Measurements from ENCODE around the gene INAFM2. TPM values are rescaled to one million over a fixed set of nuclear protein-coding genes. Genes with fewer than 3 reads are reported as not detected.

INAFM2 gene
- total RNA-seq, 2 experiments from 2014 or later, result 6.6 to 8.5 TPM

GRCh38 chr15:40301467-40302179 lies 21.9 kb upstream of the INAFM2 start:
- no peak for DNase-seq
- Mint-ChIP-seq H3K4me1 (peaks cover 26% of the 10 kb centered on the region), H3K9me3 (peaks cover 4% of the 10 kb centered on the region), H3K4me3 (no peak overlapping the region), H3K27ac (no peak overlapping the region), H3K36me3 (ENCODE audit: low read depth) (peaks cover 57% of the 10 kb centered on the region), H3K27me3 (no peaks in the 10 kb centered on the region)
- ChIA-PET POLR2A (no interaction called here), CTCF (interaction anchor here (1.0 to 3.0 kb wide), 3 partner anchors 13 to 42 kb away, joined by 3 to 9 read pairs (median 3); no protein-coding TSS in a partner anchor)

- H3K27ac Mint-ChIP-seq, result no peak overlapping the region
- CTCF ChIA-PET, result interaction anchor here (0.5 to 3.0 kb wide), 6 partner anchors 9 to 119 kb away, joined by 3 to 9 read pairs (median 4); no protein-coding TSS in a partner anchor
- DNase-seq, result no peak
- peaks cover 27% of the 10 kb centered on the region for H3K4me1 Mint-ChIP-seq
- POLR2A ChIA-PET, result no interaction called here
- H3K9me3 Mint-ChIP-seq, result peaks cover 4% of the 10 kb centered on the region
- H3K4me3 Mint-ChIP-seq, result no peak overlapping the region
- peaks cover 58% of the 10 kb centered on the region for H3K36me3 Mint-ChIP-seq (ENCODE audit: low read depth)
- H3K27me3 Mint-ChIP-seq, result no peaks in the 10 kb centered on the region
Observed at GRCh38 chr15:40302288-40302886, 21.1 kb upstream of the INAFM2 start.

GRCh38 chr15:40302981-40303380 lies 20.5 kb upstream of the INAFM2 start:
- CTCF ChIA-PET, result interaction anchor here (0.7 to 3.0 kb wide), 7 partner anchors 10 to 204 kb away, joined by 3 to 9 read pairs (median 3); no protein-coding TSS in a partner anchor
- DNase-seq, result no peak
- Mint-ChIP-seq H3K4me3 (no peak overlapping the region), H3K4me1 (peaks cover 27% of the 10 kb centered on the region), H3K9me3 (peaks cover 4% of the 10 kb centered on the region), H3K36me3 (ENCODE audit: low read depth) (peaks cover 55% of the 10 kb centered on the region), H3K27me3 (no peaks in the 10 kb centered on the region), H3K27ac (no peak overlapping the region)
- POLR2A ChIA-PET, result no interaction called here

GRCh38 chr15:40303576-40303975 lies 19.9 kb upstream of the INAFM2 start:
- Mint-ChIP-seq H3K4me1 (peaks cover 29% of the 10 kb centered on the region), H3K36me3 (ENCODE audit: low read depth) (peaks cover 55% of the 10 kb centered on the region), H3K4me3 (no peak overlapping the region), H3K27ac (no peak overlapping the region), H3K27me3 (no peaks in the 10 kb centered on the region), H3K9me3 (peaks cover 4% of the 10 kb centered on the region)
- CTCF ChIA-PET, result interaction anchor here (0.7 to 3.0 kb wide), 8 partner anchors 10 to 204 kb away, joined by 3 to 10 read pairs (median 3); no protein-coding TSS in a partner anchor
- no peak for DNase-seq
- POLR2A ChIA-PET, result no interaction called here

DNA sequence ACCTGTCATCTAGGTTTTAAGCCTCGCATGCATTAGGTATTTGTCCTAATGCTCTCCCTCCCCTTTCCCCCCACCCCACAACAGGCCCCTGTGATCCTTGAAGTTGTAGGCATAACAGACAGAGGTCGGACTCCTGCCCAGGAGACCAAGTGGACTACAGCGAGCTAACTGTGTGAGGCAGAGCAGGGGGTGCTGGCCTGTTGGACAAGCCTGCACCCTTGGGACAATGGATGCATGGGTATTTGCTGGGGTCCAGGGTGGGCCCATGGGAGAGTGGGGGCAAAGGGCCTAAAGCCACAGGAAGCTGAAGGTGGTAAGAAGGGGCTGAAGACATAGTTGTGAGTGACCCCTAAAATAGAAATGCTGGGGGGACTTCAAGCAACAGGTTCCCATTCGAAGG lies 18.2 kb upstream of the INAFM2 start:
- H3K4me3 Mint-ChIP-seq, result no peak overlapping the region
- H3K27me3 Mint-ChIP-seq, result no peaks in the 10 kb centered on the region
- peaks cover 41% of the 10 kb centered on the region for H3K36me3 Mint-ChIP-seq (ENCODE audit: low read depth)
- H3K4me1 Mint-ChIP-seq, result peaks cover 44% of the 10 kb centered on the region
- no peaks in the 10 kb centered on the region for H3K9me3 Mint-ChIP-seq
- ChIA-PET POLR2A (no interaction called here), CTCF (interaction anchor here (0.9 to 6.3 kb wide), 6 partner anchors 22 to 50 kb away, joined by 3 to 50 read pairs (median 7); partner anchors contain the start of gene ANKRD63)
- no peak for DNase-seq
- H3K27ac Mint-ChIP-seq, result no peak overlapping the region

GRCh38 chr15:40306371-40306770 lies 17.1 kb upstream of the INAFM2 start:
- Mint-ChIP-seq H3K9me3 (no peaks in the 10 kb centered on the region), H3K27me3 (peaks cover 2% of the 10 kb centered on the region), H3K27ac (peak overlapping the region; percentile 98), H3K4me1 (peaks cover 42% of the 10 kb centered on the region), H3K4me3 (peak overlapping the region; percentile 99), H3K36me3 (ENCODE audit: low read depth) (peaks cover 31% of the 10 kb centered on the region)
- CTCF ChIA-PET, result interaction anchor here (1.0 to 9.5 kb wide), 11 partner anchors 10 to 116 kb away, joined by 3 to 93 read pairs (median 14); partner anchors contain the start of genes ANKRD63 and INAFM2
- POLR2A ChIA-PET, result no interaction called here
- DNase-seq, result no peak

GRCh38 chr15:40306908-40307307 lies 16.6 kb upstream of the INAFM2 start:
- H3K36me3 Mint-ChIP-seq (ENCODE audit: low read depth), result peaks cover 26% of the 10 kb centered on the region
- DNase-seq, result peak; percentile 25
- CTCF ChIA-PET, result interaction anchor here (1.0 to 9.5 kb wide), 15 partner anchors 11 to 145 kb away, joined by 3 to 93 read pairs (median 9); partner anchors contain the start of genes ANKRD63 and INAFM2
- peaks cover 42% of the 10 kb centered on the region for H3K4me1 Mint-ChIP-seq
- H3K27ac Mint-ChIP-seq, result peak overlapping the region; percentile 98
- peaks cover 4% of the 10 kb centered on the region for H3K27me3 Mint-ChIP-seq
- H3K9me3 Mint-ChIP-seq, result no peaks in the 10 kb centered on the region
- peak overlapping the region; percentile 99 for H3K4me3 Mint-ChIP-seq
- POLR2A ChIA-PET, result interaction anchor here (0.6 to 0.8 kb wide), 2 partner anchors 13 to 103 kb away, joined by 3 to 7 read pairs; no protein-coding TSS in a partner anchor

DNA sequence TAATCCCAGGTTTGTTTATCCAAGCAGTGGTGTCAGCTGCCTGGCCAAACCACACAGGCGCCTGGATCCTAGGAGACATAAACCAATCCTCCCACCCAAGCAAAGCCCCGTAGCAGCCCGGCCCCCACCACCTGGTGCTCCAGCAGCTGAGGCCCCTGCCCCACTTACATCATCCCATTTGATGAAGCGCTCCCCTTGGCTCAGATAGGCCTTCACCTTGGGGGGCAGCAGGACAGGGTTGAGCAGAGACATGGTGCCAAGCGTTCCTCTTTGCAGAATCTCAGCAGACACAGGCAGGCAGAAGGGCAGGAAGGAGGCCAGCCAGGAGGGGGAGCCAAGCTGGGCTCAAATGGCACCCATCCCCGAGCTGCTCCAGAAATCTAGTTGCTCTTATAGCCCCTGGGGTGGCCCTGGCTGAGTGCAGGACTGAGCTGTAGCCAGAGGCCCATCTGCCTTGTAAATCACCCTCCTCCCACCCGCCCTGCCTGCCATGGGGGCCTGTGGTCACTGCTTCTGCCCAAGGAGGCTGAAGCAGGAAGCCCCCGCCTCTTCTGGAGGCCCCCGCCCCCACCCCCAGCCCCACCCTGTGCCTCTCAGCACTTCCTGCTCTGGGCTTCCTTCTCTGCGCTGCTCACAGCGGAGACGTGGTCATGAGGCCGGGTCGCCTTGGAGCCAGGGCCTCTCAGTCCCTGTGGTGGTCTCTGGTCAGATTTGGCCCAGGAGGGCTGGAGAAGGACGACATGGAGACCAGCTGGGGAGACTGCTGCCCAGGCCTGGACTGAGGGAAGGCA lies 15.9 kb upstream of the INAFM2 start, which contains the start of gene PLCB2:
Gene PLCB2 (minus strand): TSS at position 515 of the 791 bp plus-strand sequence. CDS start 263 bp downstream, at position 252.
- peak; percentile 79 for DNase-seq
- ChIA-PET CTCF (interaction anchor here (0.6 to 9.5 kb wide), 22 partner anchors 12 to 1988 kb away, joined by 3 to 93 read pairs (median 6); partner anchors contain the start of genes ANKRD63 and INAFM2), POLR2A (interaction anchor here (0.6 to 1.4 kb wide), 4 partner anchors 14 to 123 kb away, joined by 3 to 7 read pairs (median 4); no protein-coding TSS in a partner anchor)
- Mint-ChIP-seq H3K27ac (peak within 1 kb of the TSS; percentile 98), H3K27me3 (peaks cover 7% of the 10 kb centered on the region), H3K36me3 (ENCODE audit: low read depth) (peaks cover 22% of the 10 kb centered on the region), H3K9me3 (no peaks in the 10 kb centered on the region), H3K4me1 (peaks cover 42% of the 10 kb centered on the region), H3K4me3 (peak within 1 kb of the TSS; percentile 99)

DNA sequence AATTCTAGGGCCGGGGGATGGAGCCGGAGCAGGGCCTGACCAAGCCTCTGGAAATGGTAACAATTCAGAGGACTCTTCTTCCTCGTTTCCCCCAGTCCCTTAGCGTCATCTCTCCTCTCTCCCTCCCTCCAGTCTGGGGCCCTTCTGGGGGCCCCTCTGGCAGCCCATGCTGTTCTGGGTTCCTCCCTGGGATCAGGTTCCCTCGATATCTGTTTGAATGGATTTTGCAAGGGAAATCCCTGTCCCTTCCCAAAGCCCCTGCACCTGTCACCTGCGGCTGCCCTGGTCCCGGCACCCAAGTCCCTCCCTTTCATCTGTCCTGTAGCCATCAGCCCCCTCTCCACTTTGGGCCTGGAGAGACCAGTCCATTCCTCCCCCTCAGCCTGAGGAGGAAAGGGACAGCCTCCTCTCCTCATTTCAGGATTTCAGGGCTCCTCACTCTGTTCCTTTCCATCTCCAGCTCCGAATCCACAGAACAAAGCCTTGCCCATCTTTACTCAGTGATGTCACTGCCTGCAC lies 14.1 kb upstream of the INAFM2 start:
- ChIA-PET CTCF (interaction anchor here (0.9 to 9.5 kb wide), 15 partner anchors 11 to 522 kb away, joined by 3 to 93 read pairs (median 3); partner anchors contain the start of genes ANKRD63, BAHD1, INAFM2 and KNSTRN), POLR2A (interaction anchor here (1.4 kb wide), 1 partner anchor 29 kb away, joined by 4 read pairs; no protein-coding TSS in a partner anchor)
- H3K9me3 Mint-ChIP-seq, result no peaks in the 10 kb centered on the region
- peak overlapping the region; percentile 99 for H3K4me3 Mint-ChIP-seq
- H3K27ac Mint-ChIP-seq, result peak overlapping the region; percentile 98
- H3K4me1 Mint-ChIP-seq, result peaks cover 43% of the 10 kb centered on the region
- H3K27me3 Mint-ChIP-seq, result peaks cover 13% of the 10 kb centered on the region
- DNase-seq, result no peak
- peaks cover 4% of the 10 kb centered on the region for H3K36me3 Mint-ChIP-seq (ENCODE audit: low read depth)

- H3K4me3 Mint-ChIP-seq, result peak overlapping the region; percentile 66
- peak overlapping the region; percentile 98 for H3K27ac Mint-ChIP-seq
- no peaks in the 10 kb centered on the region for H3K9me3 Mint-ChIP-seq
- peaks cover 3% of the 10 kb centered on the region for H3K36me3 Mint-ChIP-seq (ENCODE audit: low read depth)
- H3K27me3 Mint-ChIP-seq, result peaks cover 13% of the 10 kb centered on the region
- POLR2A ChIA-PET, result no interaction called here
- peaks cover 38% of the 10 kb centered on the region for H3K4me1 Mint-ChIP-seq
- CTCF ChIA-PET, result interaction anchor here (0.9 to 9.5 kb wide), 17 partner anchors 10 to 523 kb away, joined by 3 to 93 read pairs (median 4); partner anchors contain the start of genes ANKRD63, BAHD1 and INAFM2
- peak; percentile 73 for DNase-seq
Observed at GRCh38 chr15:40310001-40310959, 13.2 kb upstream of the INAFM2 start.

DNA sequence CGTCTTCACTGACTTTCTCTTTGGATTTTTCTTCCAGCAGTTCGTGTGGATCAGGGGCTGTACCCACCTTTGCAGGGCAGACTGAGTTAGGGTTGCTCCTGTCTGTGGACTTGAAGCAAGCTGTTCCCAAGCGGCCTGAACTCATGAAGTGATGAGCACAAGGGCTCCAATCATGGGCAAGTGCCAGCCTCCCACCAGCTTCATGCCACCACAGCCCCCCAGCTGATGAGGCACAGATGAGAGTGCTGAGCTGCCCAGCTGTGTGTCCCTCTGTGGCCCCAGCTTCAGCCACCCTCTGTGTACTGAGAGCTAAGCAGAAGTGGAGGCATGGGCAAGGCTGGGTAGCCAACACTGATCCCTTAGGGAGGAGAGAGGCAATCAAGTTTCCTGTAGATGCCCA lies 12.5 kb upstream of the INAFM2 start:
- no peak for DNase-seq
- Mint-ChIP-seq H3K36me3 (ENCODE audit: low read depth) (peaks cover 3% of the 10 kb centered on the region), H3K4me1 (peaks cover 30% of the 10 kb centered on the region), H3K27me3 (peaks cover 13% of the 10 kb centered on the region), H3K27ac (no peak overlapping the region), H3K4me3 (no peak overlapping the region), H3K9me3 (no peaks in the 10 kb centered on the region)
- POLR2A ChIA-PET, result no interaction called here
- CTCF ChIA-PET, result interaction anchor here (1.0 to 9.5 kb wide), 10 partner anchors 9 to 111 kb away, joined by 3 to 93 read pairs (median 26); partner anchors contain the start of genes ANKRD63 and INAFM2
